HepG2 (cell line): ENCODE measurements around the gene BSG. TPM values are rescaled to one million over a fixed set of nuclear protein-coding genes. Genes with fewer than 3 reads are reported as not detected.

ENCODE experiments used
- BHLHE40 ChIP-seq: IDR thresholded peaks from 2 replicates; pipeline ENCODE4 v1.6.1; 2011; ENCODE audit warnings: low read length, improper control_type of control experiment
- CCDC6 ChIP-seq: sonication (generic); formaldehyde crosslinking; IDR thresholded peaks from 2 replicates; pipeline ENCODE4 v1.8.1; 2022; ENCODE audit warnings: mild to moderate bottlenecking, missing genetic modification reagents, moderate library complexity
- ETV6 ChIP-seq: sonication (generic); formaldehyde crosslinking; conservative IDR thresholded peaks from 2 replicates; pipeline ENCODE4 v1.4.0; 2020; ENCODE audit warnings: missing genetic modification reagents
- MED1 ChIP-seq: sonication (generic); formaldehyde crosslinking; IDR thresholded peaks from 2 replicates; pipeline ENCODE4 v1.4.0; 2020; ENCODE audit warnings: missing genetic modification reagents
- RXRB ChIP-seq: IDR thresholded peaks from 2 replicates; pipeline ENCODE4 v1.6.1; 2016; ENCODE audit warnings: borderline replicate concordance, missing genetic modification reagents, missing compliant biosample characterization
- SIX4 ChIP-seq: sonication (generic); formaldehyde crosslinking; IDR thresholded peaks from 2 replicates; pipeline ENCODE4 v1.4.0; 2020; ENCODE audit warnings: missing genetic modification reagents
- SOX5 ChIP-seq: IDR thresholded peaks from 2 replicates; pipeline ENCODE4 v1.6.1; 2016; ENCODE audit warnings: borderline replicate concordance
- SRSF9 ChIP-seq: fragments of 200-400 bp; formaldehyde crosslinking; IDR thresholded peaks from 2 replicates; pipeline ENCODE4 v1.6.1; 2018; ENCODE audit warnings: borderline replicate concordance, mild to moderate bottlenecking, low read depth, low read length; ENCODE audit not compliant: insufficient read depth, poor library complexity, severe bottlenecking
- TBL1XR1 ChIP-seq: fragments of 150-350 bp; IDR thresholded peaks from 2 replicates; pipeline ENCODE4 v1.6.1; 2014; ENCODE audit warnings: borderline replicate concordance, low read length; ENCODE audit not compliant: partially characterized antibody
- ZNF564 ChIP-seq: sonication (generic); formaldehyde crosslinking; IDR thresholded peaks from 2 replicates; pipeline ENCODE4 v1.8.1; 2023; ENCODE audit warnings: mild to moderate bottlenecking, missing genetic modification reagents
- ZNF615 ChIP-seq: sonication (generic); formaldehyde crosslinking; IDR thresholded peaks from 2 replicates; pipeline ENCODE4 v1.5.0; 2020; ENCODE audit warnings: mild to moderate bottlenecking, missing genetic modification reagents, borderline replicate concordance
- ZNF850 ChIP-seq: sonication (generic); formaldehyde crosslinking; conservative IDR thresholded peaks from 2 replicates; pipeline ENCODE4 v1.9.0; 2021; ENCODE audit warnings: mild to moderate bottlenecking, missing genetic modification reagents
- ZNF879 ChIP-seq: sonication (generic); formaldehyde crosslinking; IDR thresholded peaks from 2 replicates; pipeline ENCODE4 v1.8.1; 2023; ENCODE audit warnings: missing genetic modification reagents
- polyA plus RNA-seq, 8 experiments: library from polyadenylated mRNA; depleted of rRNA in 3 of 8; stranded (reverse) in 7 of 8; unstranded in 1 of 8; fragments of >200 nt; fragmentation: Illumina TruSeq in 4 of 8; extraction: Trizol in 4 of 8; gene quantifications; 2 replicates each; pipeline versions ENCODE4 v1.2.1 to v1.2.3, GENCODE V29; 2011 to 2016; ENCODE audit warnings: low read depth in 4 of 8, missing spikeins in 1 of 8, mixed read lengths in 1 of 8; ENCODE audit not compliant: insufficient read depth in 1 of 8
- total RNA-seq, 5 experiments: library from RNA; depleted of rRNA; stranded (reverse); fragments of >200 nt; fragmentation: Illumina TruSeq; extraction: Trizol; gene quantifications; 2 replicates each; pipeline ENCODE4 v1.2.3, GENCODE V29; 2016; ENCODE audit warnings: low read depth in 1 of 5
- TF ChIP-seq, protein P1 (sequence below): IDR thresholded peaks from 2 replicates; pipeline ENCODE4 v1.4.0; 2020; ENCODE audit warnings: mild to moderate bottlenecking, missing genetic modification reagents
- TF ChIP-seq, protein P2 (sequence below): IDR thresholded peaks from 2 replicates; pipeline ENCODE4 v1.6.1; 2012; ENCODE audit warnings: inconsistent platforms
- TF ChIP-seq, protein P3 (sequence below): sonication (generic); formaldehyde crosslinking; IDR thresholded peaks from 2 replicates; pipeline ENCODE4 v1.4.0; 2020; ENCODE audit warnings: low read depth, missing genetic modification reagents
- TF ChIP-seq, protein P4 (sequence below): sonication (generic); formaldehyde crosslinking; IDR thresholded peaks from 2 replicates; pipeline ENCODE4 v1.4.0; 2020; ENCODE audit warnings: missing genetic modification reagents

The BSG gene
- total and polyA plus RNA-seq, 2 of the 13 experiments (the other 11 are each of a cell fraction or from before 2014, with no cell fraction given), result 309 to 754 TPM

DNA sequence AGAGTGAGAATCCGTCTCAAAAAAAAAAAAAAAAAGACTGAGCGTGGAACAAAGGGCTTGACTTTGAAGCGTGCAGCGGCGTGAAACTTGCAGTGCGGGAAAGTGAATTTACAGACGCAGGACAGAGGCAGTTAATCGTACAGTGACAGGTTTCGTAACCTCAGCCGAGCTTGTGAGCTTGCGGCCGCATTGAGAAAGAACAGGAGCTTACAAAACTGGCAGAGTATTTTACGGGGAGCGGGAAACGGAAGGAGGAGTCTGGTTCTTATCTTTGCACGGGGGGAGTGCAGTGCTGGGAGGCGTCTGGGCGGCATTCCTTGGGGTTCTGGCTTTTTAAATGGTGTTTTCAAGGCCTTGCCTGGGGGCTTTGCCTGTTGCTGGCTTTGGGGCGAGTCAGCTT is 6.0 kb upstream of the BSG start (continued):
- no peak for TF ChIP-seq ZNF564 (CRISPR knock-in tag)
- TF ChIP-seq, protein P1, sequence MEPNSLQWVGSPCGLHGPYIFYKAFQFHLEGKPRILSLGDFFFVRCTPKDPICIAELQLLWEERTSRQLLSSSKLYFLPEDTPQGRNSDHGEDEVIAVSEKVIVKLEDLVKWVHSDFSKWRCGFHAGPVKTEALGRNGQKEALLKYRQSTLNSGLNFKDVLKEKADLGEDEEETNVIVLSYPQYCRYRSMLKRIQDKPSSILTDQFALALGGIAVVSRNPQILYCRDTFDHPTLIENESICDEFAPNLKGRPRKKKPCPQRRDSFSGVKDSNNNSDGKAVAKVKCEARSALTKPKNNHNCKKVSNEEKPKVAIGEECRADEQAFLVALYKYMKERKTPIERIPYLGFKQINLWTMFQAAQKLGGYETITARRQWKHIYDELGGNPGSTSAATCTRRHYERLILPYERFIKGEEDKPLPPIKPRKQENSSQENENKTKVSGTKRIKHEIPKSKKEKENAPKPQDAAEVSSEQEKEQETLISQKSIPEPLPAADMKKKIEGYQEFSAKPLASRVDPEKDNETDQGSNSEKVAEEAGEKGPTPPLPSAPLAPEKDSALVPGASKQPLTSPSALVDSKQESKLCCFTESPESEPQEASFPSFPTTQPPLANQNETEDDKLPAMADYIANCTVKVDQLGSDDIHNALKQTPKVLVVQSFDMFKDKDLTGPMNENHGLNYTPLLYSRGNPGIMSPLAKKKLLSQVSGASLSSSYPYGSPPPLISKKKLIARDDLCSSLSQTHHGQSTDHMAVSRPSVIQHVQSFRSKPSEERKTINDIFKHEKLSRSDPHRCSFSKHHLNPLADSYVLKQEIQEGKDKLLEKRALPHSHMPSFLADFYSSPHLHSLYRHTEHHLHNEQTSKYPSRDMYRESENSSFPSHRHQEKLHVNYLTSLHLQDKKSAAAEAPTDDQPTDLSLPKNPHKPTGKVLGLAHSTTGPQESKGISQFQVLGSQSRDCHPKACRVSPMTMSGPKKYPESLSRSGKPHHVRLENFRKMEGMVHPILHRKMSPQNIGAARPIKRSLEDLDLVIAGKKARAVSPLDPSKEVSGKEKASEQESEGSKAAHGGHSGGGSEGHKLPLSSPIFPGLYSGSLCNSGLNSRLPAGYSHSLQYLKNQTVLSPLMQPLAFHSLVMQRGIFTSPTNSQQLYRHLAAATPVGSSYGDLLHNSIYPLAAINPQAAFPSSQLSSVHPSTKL, result peak; percentile 44; the same call in 1 of the 2 replicates
- TF ChIP-seq SOX5 (CRISPR knock-in tag), result 0 out of 2 replicates have a peak, but pooled peaks have one; percentile 19
- TF ChIP-seq ZNF850 (CRISPR knock-in tag), result no peak
- TF ChIP-seq, protein P2, sequence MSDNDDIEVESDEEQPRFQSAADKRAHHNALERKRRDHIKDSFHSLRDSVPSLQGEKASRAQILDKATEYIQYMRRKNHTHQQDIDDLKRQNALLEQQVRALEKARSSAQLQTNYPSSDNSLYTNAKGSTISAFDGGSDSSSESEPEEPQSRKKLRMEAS, result peak; percentile 43
- TF ChIP-seq ZNF615 (CRISPR knock-in tag), result no peak
- TF ChIP-seq ZNF879 (CRISPR knock-in tag), result no peak
- no peak for TF ChIP-seq SRSF9
- TF ChIP-seq, protein P3, sequence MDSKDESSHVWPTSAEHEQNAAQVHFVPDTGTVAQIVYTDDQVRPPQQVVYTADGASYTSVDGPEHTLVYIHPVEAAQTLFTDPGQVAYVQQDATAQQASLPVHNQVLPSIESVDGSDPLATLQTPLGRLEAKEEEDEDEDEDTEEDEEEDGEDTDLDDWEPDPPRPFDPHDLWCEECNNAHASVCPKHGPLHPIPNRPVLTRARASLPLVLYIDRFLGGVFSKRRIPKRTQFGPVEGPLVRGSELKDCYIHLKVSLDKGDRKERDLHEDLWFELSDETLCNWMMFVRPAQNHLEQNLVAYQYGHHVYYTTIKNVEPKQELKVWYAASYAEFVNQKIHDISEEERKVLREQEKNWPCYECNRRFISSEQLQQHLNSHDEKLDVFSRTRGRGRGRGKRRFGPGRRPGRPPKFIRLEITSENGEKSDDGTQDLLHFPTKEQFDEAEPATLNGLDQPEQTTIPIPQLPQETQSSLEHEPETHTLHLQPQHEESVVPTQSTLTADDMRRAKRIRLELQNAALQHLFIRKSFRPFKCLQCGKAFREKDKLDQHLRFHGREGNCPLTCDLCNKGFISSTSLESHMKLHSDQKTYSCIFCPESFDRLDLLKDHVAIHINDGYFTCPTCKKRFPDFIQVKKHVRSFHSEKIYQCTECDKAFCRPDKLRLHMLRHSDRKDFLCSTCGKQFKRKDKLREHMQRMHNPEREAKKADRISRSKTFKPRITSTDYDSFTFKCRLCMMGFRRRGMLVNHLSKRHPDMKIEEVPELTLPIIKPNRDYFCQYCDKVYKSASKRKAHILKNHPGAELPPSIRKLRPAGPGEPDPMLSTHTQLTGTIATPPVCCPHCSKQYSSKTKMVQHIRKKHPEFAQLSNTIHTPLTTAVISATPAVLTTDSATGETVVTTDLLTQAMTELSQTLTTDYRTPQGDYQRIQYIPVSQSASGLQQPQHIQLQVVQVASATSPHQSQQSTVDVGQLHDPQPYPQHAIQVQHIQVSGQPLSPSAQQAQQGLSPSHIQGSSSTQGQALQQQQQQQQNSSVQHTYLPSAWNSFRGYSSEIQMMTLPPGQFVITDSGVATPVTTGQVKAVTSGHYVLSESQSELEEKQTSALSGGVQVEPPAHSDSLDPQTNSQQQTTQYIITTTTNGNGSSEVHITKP (CRISPR knock-in tag), result no peak
- peak; percentile 48; the same call in 1 of the 2 replicates for TF ChIP-seq MED1
- TF ChIP-seq TBL1XR1, result no peak
- TF ChIP-seq BHLHE40, result peak; percentile 40; the same call in 1 of the 2 replicates
- TF ChIP-seq CCDC6, result no peak
- TF ChIP-seq, protein P4, sequence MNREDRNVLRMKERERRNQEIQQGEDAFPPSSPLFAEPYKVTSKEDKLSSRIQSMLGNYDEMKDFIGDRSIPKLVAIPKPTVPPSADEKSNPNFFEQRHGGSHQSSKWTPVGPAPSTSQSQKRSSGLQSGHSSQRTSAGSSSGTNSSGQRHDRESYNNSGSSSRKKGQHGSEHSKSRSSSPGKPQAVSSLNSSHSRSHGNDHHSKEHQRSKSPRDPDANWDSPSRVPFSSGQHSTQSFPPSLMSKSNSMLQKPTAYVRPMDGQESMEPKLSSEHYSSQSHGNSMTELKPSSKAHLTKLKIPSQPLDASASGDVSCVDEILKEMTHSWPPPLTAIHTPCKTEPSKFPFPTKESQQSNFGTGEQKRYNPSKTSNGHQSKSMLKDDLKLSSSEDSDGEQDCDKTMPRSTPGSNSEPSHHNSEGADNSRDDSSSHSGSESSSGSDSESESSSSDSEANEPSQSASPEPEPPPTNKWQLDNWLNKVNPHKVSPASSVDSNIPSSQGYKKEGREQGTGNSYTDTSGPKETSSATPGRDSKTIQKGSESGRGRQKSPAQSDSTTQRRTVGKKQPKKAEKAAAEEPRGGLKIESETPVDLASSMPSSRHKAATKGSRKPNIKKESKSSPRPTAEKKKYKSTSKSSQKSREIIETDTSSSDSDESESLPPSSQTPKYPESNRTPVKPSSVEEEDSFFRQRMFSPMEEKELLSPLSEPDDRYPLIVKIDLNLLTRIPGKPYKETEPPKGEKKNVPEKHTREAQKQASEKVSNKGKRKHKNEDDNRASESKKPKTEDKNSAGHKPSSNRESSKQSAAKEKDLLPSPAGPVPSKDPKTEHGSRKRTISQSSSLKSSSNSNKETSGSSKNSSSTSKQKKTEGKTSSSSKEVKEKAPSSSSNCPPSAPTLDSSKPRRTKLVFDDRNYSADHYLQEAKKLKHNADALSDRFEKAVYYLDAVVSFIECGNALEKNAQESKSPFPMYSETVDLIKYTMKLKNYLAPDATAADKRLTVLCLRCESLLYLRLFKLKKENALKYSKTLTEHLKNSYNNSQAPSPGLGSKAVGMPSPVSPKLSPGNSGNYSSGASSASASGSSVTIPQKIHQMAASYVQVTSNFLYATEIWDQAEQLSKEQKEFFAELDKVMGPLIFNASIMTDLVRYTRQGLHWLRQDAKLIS (CRISPR knock-in tag), result no peak
- TF ChIP-seq RXRB (CRISPR knock-in tag), result no peak
- no peak for TF ChIP-seq ETV6 (CRISPR knock-in tag)
- no peak for TF ChIP-seq SIX4 (CRISPR knock-in tag)
